ENCODE results near the gene C1orf21. TPM values are rescaled to one million over a fixed set of nuclear protein-coding genes. Genes with fewer than 3 reads are reported as not detected.
A peak's percentile ranks its signal among the peaks of the same experiment; 100 is the strongest.

The C1orf21 gene
- total RNA-seq, 1 donor from 2014 or later: 15.6 TPM

DNA sequence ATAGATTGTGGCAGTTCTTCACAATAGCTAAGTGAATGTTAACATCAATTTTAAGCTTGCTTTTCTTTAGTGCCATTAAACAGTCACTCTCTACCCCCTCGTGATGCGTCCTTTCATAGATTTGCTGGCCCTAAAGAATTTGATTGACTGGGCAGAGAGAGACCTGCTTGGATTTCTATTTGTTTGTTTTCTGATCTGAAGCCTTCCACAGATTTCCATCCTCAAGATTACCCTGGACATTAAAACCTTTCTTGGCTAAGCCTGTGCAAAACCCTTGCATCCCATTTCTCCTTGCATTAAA lies 17.8 kb downstream of the C1orf21 start:
- Mint-ChIP-seq H3K9me3 (ENCODE audit: low read depth) (no peaks in the 10 kb centered on the region), H3K36me3 (ENCODE audit: low read depth) (no peaks in the 10 kb centered on the region), H3K4me3 (ENCODE audit: unreplicated experiment) (no peak overlapping the region), H3K27me3 (ENCODE audit: low read depth) (no peaks in the 10 kb centered on the region), H3K4me1 (ENCODE audit: low read depth) (peaks cover 25% of the 10 kb centered on the region), H3K27ac (ENCODE audit: unreplicated experiment) (no peak overlapping the region)
- TF ChIP-seq, protein P1, sequence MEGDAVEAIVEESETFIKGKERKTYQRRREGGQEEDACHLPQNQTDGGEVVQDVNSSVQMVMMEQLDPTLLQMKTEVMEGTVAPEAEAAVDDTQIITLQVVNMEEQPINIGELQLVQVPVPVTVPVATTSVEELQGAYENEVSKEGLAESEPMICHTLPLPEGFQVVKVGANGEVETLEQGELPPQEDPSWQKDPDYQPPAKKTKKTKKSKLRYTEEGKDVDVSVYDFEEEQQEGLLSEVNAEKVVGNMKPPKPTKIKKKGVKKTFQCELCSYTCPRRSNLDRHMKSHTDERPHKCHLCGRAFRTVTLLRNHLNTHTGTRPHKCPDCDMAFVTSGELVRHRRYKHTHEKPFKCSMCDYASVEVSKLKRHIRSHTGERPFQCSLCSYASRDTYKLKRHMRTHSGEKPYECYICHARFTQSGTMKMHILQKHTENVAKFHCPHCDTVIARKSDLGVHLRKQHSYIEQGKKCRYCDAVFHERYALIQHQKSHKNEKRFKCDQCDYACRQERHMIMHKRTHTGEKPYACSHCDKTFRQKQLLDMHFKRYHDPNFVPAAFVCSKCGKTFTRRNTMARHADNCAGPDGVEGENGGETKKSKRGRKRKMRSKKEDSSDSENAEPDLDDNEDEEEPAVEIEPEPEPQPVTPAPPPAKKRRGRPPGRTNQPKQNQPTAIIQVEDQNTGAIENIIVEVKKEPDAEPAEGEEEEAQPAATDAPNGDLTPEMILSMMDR (IDR thresholded peaks at IDR 0.05): no peak
- DNase-seq (ENCODE audit: low spot score): no peak

DNA sequence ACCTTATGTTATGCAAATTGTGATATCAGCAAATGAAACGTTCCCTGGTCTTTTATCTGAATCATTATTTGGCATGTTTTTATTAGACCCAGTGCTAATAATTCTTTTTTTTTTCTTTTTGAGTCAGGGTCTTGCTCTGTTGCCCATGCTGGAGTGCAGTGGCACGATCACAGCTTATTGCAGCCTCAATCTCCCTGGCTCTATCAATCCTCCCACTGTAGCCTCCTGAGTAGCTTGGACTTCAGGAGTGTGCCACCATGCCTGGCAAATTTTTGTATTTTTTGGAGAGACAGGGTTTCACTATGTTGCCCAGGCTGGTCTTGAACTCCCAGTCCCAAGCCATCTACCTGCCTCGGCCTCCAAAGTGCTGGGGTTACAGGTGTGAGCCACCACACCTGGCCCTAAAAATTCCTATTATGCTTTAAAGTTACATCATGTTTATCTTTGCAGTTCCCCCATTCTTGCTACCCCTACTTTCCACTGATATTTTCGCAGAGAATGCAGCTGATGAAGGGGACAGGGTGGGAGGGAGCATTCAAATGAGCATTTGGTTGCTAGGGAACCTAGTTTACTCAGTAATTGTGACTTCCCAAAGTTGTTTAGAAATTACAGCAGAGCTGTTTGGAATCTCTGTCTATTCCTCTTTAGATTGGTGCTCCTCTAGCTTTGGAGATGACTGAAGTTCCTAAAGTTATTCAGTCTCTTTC lies 18.4 kb downstream of the C1orf21 start:
- Mint-ChIP-seq H3K27me3 (ENCODE audit: low read depth) (no peaks in the 10 kb centered on the region), H3K4me1 (ENCODE audit: low read depth) (peaks cover 25% of the 10 kb centered on the region), H3K36me3 (ENCODE audit: low read depth) (no peaks in the 10 kb centered on the region), H3K9me3 (ENCODE audit: low read depth) (no peaks in the 10 kb centered on the region), H3K27ac (ENCODE audit: unreplicated experiment) (no peak overlapping the region), H3K4me3 (ENCODE audit: unreplicated experiment) (no peak overlapping the region)
- TF ChIP-seq, protein P1 (IDR thresholded peaks at IDR 0.05): no peak
- no peak for DNase-seq (ENCODE audit: low spot score)

DNA sequence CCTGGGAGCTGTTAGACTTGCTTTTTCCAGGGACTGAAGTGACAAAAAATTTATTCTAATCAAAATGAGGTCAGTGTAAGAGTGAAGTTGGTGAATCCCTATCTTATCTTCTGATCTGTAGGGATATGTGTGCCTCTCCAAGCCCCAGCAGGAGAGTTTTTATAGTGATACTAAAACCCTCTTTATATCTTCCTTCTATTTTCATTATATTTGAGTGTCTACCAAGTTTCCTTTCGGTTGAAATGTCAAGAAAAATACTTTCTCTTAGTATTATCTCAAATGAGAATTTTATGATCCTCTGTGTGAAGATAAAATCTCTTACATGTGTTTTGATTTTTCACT lies 18.9 kb downstream of the C1orf21 start:
- Mint-ChIP-seq H3K4me3 (ENCODE audit: unreplicated experiment) (no peak overlapping the region), H3K9me3 (ENCODE audit: low read depth) (no peaks in the 10 kb centered on the region), H3K4me1 (ENCODE audit: low read depth) (peaks cover 25% of the 10 kb centered on the region), H3K36me3 (ENCODE audit: low read depth) (no peaks in the 10 kb centered on the region), H3K27ac (ENCODE audit: unreplicated experiment) (no peak overlapping the region), H3K27me3 (ENCODE audit: low read depth) (no peaks in the 10 kb centered on the region)
- DNase-seq (ENCODE audit: low spot score): no peak
- TF ChIP-seq, protein P1 (IDR thresholded peaks at IDR 0.05): no peak

DNA sequence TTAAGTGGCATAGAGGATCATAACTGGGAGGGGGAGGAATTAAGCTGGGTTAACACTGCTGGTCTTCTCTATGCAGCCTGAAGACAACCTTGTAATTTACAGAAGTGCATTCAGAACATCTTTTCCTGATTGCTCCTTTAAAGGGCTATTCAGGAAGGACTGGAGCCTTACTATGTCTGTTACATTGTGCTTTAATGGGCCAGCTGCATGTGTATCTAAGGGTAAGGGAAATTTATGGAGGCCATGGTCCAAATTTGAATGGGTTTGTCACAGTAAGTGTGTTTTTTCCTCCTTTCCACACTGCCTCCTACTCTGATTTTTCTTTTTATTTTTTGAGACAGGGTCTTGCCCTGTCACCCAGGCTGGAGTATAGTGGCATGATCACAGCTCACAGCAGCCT lies 19.6 kb downstream of the C1orf21 start:
- peaks cover 25% of the 10 kb centered on the region for H3K4me1 Mint-ChIP-seq (ENCODE audit: low read depth)
- no peak for DNase-seq (ENCODE audit: low spot score)
- H3K4me3 Mint-ChIP-seq (ENCODE audit: unreplicated experiment): no peak overlapping the region
- no peak overlapping the region for H3K27ac Mint-ChIP-seq (ENCODE audit: unreplicated experiment)
- H3K27me3 Mint-ChIP-seq (ENCODE audit: low read depth): no peaks in the 10 kb centered on the region
- H3K9me3 Mint-ChIP-seq (ENCODE audit: low read depth): no peaks in the 10 kb centered on the region
- H3K36me3 Mint-ChIP-seq (ENCODE audit: low read depth): no peaks in the 10 kb centered on the region
- TF ChIP-seq, protein P1 (IDR thresholded peaks at IDR 0.05): no peak

DNA sequence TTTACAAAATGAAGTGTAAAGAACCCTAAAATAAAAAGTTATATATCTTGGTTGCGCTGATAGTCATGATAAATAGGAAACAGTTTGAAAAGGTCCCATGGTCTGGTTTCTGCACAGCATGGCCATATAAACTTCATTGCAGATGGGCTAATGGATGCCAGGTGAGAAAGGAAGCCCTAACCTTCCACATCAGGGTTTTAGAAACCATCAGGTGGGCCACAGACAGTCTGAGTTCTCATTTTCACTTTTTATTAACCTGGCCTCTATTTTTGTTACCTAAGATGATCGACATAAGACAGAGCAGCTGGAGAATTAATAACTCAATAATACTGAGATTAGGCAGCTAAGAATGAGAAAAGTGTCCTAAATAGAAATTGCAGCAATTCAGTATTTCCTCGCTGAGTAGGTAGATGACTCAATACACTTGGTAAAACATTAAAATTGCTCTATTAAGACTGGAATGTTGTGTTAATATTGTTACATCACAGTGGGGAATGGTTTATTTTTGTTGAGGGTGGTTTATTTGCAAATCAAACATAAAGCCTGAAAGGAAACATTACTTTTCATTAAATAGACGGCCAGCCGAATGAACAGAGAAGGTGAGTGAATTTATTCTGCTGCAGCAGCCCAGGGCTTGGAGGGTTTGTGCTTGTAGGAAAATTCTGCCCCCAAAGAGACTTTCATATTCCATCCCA lies 21.1 kb downstream of the C1orf21 start:
- TF ChIP-seq, protein P1 (IDR thresholded peaks at IDR 0.05): no peak
- DNase-seq (ENCODE audit: low spot score): no peak
- peaks cover 25% of the 10 kb centered on the region for H3K4me1 Mint-ChIP-seq (ENCODE audit: low read depth)
- peak overlapping the region; percentile 10 for H3K27ac Mint-ChIP-seq (ENCODE audit: unreplicated experiment)
- H3K27me3 Mint-ChIP-seq (ENCODE audit: low read depth): no peaks in the 10 kb centered on the region
- no peak overlapping the region for H3K4me3 Mint-ChIP-seq (ENCODE audit: unreplicated experiment)
- H3K36me3 Mint-ChIP-seq (ENCODE audit: low read depth): no peaks in the 10 kb centered on the region
- no peaks in the 10 kb centered on the region for H3K9me3 Mint-ChIP-seq (ENCODE audit: low read depth)
